HG02759 (cell line): ENCODE measurements around the gene CRAMP1.
A peak's percentile ranks its signal among the peaks of the same experiment; 100 is the strongest.
"Not testable (repeated sequence)": the region's sequence is repeated elsewhere in the genome, so short reads cannot be mapped to it uniquely, and the experiment has no call there.

ENCODE experiments used
- ATAC-seq: cut with Tn5 transposase; IDR thresholded peaks from one replicate; pipeline ENCODE4 v1.9.1; 2021; ENCODE audit warnings: mild to moderate bottlenecking, moderate library complexity; ENCODE audit not compliant: unreplicated experiment

CRAMP1 gene

DNA sequence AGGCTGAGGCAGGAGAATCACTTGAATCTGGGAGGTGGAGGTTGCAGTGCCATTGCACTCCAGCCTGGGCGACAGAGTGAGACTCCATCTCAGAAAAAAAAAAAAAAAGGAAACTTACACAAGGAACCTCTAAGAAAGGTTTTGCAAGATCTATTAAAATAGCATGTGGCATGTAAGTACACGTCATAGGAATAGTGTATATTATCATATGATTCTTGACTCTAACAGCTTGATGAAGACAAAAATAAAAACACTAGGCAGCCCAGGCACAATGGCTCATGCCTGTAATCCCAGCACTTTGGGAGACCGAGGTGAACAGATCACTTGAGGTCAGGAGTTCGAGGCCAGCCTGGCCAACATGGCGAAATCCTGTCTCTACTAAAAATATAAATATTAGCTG is 16.6 kb upstream of the CRAMP1 start:
- not testable (repeated sequence) for ATAC-seq

DNA sequence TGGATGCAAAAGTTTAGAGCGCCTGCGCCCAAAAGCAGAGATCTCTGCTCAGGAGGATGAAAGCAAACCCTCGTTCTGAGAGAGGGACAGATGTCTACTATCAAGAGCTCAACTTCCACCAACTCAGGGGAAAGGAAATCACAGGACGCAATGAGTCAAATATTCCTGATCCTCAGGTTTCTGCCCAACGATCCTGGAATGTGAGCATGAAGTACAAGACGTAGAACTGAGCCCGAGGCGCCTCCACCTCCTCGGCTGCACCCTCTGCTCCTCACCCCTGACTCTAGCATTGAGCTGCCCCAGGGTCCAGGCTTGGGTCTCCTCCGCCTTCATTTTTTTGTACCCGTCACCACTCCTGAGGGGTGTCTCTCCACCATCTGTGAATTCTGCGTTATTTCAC is 15.6 kb upstream of the CRAMP1 start:
- ATAC-seq = no peak

DNA sequence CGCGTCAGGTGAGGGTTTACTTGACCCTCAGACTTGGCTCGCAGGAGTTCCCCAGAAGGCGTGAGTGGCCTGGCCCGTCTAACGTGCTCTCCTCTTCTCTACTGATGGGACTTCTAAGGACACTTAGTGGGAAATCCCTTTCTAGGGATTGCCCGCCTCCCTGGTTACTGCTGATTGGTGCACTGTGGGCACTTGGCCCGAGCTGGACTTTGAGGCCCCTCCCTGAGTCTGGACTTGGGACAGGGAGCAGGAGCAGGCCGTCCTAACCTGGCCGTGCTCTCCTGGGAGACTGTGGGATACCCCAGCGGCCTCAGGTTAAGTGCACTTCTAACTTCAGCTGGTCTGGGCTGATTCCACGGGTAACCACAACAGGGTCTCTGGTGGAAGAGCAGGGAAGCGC is 15.0 kb upstream of the CRAMP1 start:
- no peak for ATAC-seq

DNA sequence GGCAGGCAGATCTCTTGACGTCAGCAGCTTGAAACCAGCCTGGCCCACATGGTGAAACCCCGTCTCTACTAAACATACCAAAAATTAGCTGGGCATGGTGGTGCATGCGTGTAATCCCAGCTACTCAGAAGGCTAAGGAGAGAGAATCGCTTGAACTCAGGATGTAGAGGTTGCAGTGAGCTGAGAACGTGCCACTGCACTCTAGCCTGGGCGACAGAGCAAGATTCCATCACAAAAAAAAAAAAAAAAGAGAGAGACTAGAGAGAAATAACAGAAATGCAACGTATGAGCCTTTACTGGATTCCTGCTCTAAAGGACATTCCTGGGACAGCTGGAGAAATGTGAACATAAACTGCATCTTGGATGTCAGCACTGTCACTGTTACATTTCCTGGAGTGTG is 11.1 kb upstream of the CRAMP1 start:
- no peak for ATAC-seq

DNA sequence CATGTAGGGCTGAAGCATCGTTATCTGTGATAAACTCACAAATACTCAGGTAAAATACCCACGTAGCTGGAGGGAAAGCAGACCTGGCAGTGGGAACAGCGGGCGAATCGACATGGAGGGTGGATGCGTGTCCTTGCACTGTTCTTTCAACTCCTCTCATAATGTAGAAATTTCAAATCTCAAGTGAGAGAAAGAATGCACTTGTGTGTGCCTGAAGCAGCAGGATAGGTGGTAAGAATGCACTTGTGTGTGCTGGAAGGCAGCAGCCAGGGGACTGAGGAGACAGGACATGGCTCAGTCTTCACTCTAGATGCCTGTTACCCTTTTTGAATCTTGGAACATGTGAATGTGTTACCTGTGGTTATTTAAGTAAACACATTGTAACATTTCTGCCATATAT is 10.7 kb upstream of the CRAMP1 start:
- ATAC-seq = no peak

DNA sequence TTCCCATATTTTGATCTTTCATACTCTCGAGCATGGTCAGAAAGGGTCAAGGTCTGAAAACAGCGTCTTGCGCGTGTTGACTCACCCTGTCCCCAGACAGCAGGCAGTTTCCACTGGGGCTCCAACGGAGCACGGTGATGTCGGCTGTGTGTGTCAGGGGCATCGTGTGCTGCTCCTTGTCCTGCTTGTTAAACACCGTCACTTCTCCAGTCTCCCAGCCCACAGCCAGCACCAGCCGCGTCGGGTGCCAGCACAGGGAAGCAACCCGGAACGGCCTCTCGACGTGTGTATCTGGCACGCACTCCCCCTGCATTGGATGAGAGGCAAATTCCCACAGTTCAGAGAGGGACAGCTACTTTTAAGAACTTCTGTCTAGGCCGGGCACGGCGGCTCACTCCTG is 9.9 kb upstream of the CRAMP1 start:
- no peak for ATAC-seq

DNA sequence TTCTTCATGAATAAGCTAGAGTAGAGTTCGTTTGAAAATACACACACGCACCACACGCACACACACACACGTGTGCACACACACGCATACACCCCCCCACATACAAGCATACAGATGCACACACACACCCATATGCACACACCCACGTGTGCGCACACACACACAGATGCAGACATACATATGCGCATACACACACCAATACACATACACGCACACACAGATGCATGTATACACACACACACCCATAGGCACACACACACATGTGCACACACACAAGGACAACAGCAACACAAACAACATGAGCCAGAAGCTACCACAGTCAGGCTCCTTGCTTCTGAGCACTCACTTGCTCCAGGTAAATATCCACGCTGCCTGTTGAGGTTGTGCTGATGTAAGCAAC is 5.4 kb upstream of the CRAMP1 start:
- no peak for ATAC-seq

DNA sequence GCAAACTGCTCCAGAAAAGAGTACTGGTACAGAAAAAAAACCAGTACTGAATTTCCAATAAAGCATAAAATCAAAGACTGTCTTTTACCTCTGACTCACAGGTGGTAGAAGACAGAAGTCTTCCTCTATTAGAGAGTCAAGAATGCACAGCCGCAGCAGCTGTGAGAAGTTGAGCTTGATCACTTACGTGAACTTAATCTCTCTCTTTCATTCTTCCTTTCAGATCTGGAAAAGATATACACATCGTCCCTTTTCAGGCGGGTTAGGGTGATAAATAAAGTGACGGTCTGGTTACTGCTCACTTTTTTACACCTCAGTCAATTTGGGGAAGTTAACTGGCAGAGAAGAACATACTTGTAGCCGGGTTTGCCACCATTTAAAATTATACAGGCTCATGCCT is 4.2 kb upstream of the CRAMP1 start:
- no peak for ATAC-seq

DNA sequence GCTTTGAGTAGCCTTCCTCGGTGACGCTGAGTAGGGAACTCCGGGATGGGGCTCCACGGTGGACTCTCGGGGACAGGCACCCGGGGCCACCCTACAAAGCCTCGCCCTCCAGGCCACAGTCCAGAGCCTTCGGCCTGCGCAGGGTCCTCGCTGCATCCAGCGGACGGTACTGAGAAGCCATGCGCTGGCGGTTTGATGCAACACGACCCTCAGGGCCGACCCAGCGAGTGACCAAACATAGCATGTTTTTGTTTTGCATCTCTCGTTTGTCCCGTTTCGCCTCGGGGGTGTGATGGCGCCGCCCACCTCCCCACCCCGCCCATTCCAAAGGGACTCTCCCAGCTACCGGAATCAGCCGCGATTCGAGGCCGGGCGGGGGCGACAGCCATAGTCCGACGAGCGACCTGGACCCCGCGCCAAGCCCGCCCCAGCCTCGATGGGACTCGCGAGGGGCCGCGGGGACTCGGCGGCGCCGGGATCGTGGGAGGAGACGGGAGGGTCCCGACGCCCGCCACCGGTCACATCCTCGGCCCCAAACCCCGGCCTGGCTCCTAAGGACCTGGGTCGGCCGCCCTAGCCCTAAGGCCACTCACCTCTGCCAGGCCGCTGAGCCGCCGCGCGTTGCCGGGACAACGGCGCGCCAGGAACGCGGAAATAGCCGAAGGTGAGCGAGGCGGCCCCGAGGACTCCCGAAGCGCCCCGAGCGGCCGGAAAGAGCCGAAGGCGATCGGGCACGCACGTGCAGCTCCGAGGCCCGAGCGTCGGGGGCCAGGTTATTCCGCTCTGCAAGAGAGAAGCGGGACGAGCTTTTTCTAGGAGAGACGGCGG is 1.9 kb upstream of the CRAMP1 start:
- peak; percentile 41 for ATAC-seq

DNA sequence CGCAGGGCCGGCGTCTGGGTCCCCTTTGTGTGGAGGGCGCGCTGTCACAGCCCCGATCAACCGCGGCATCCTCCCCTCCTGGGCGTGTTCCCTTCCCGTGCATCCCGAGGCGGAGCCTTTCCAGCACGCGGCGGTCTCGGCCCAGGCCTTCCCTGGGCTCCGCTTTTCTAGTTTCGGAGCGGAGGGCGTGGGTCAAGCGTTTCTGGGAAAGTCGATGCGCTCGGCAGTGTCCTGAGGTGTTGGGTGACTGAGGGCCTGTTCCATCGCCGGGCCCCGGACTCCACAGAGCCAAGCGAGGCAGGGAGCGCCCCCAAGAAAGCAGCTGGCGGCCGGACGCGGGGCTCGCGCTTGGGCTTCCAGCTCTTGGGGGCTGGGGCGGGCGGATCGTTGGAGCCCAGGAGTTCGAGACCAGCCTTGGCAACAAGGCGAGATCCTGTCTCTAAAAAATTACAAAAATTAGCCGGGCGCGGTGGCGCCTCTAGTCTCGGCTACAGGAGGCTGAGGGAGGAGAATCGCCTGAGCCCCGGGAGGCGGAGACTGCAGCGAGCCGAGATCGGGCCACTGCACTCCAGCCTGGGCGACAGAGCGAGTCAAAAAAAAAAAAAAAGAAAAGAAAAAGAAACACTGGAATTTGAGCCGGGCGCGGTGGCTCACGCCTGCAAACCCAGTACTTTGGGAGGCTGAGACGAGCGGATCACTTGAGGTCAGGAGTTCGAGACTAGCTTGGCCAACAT is 1.1 kb upstream of the CRAMP1 start:
- no peak for ATAC-seq

DNA sequence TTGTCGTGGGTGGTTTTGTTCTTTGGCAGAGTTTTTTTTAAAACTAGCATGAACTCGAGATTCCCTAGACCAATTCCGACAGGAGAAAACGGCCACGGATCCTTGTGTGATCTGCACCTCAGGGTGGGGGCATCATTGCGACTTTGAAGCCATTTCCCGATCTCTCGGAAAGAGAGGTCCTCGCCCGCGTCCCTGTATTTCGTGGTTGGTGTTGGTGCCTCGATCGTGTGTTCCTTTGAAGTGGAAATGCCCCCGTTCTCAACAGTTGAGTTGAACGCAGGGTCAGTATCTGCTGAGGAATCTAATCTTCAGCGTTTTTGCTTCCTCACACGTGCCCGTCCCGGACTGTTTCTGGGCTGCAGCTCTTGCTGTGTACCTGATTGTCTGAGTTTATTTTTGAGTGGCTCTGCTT is 1.1 kb downstream of the CRAMP1 start:
- no peak for ATAC-seq

DNA sequence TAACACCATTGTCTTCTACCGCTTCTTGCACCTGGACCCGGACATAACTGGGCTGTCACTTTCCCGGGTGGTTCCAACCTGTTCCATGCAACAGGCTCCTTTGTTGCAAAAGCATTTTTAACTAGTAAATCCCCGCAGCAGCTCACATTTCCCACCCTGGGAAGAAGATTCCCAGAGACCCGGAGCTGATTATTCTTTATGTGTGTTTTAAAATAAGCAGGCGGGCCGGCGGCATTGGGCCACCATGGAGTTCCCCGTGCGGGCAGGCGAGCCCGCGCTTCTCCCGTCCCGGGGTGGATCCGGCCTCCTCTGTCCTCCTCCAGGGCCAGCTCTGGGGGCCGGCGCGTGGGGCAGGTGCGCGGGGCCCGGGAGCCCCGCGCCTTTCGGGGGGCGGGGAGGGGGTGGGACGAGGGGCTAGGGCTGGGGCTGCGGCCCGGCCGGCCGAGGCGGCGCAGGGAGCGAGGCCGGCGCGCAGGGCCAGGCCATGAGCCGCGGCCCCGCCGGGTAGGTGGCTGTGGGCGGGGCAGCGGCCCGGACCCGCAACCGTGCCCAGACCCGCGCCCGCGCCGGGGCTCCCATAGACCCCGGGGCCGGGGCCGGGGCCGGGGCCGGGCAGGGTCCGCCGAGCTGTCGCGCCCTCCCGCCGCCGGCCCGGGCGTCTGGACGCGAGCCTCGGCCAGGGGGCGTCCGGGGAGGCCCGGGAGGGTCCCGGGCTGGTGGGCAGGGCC is 1.7 kb downstream of the CRAMP1 start:
- ATAC-seq = no peak

DNA sequence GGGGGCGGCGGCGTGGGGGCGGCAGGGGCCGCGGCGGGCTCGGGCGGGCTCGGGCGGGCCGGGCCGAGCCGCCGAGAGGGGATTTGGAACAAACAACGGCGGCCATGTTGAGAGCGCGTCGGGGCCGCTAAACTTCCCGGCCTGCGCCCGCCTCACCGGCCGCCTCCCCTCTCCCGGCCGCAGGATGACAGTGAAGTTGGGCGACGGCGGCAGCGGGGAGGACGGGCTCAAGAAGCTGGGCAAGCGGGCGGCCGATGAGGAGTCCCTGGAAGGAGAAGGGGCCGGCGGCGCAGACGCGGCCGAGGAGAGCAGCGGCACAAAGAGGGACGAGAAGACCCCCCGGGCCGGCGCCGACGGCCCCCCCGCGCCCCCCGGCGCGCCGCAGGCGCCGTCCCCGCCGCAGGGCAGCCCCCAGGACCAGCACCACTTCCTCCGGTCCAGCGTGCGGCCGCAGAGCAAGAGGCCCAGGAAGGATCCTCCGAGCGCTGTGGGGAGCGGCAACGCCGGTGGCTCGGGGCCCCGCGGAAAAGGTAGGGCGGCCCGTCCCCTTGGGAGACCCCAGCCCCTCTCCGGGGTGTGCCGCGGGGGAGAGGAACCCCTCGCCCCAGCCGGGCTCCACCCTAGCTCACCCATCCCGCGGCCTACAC is 2.4 kb downstream of the CRAMP1 start:
- no peak for ATAC-seq

DNA sequence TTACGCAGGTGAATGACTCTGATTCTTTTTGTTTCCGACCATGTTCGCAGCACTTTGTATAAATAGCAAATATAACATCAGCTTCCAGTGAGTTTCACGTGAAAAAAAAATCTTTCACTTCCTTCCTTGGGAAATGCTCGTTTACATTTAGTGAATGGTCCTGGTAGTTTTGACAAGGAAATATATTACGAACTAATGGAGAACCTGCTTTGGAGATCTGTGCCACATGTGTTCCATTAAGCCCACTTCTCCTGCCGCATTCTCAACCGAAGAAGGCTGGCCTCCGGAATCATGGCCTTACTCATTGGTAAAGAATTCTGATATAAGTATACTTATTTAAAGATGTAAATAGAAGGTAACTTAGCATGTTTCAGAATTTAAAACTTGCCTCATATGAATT is 3.6 kb downstream of the CRAMP1 start:
- no peak for ATAC-seq

DNA sequence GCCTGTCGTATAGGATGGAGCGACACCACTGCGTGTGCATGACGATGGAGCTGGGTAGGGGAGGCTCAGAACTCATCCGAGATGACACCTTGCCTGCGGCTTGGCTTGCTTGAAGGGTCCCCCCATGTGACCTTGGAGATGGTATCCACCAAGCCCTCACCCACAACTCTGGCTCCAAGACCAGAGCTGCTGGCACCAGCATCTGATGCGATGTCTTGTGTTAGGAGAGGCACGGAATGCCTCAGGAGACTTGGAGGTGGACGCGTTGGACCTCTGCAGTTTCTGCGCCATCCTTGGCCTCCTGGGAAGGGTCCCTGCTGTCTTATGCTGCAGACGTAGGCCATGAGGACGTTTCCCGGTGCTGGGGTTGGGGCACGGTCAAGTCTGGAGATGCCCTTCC is 7.8 kb downstream of the CRAMP1 start:
- ATAC-seq = no peak

DNA sequence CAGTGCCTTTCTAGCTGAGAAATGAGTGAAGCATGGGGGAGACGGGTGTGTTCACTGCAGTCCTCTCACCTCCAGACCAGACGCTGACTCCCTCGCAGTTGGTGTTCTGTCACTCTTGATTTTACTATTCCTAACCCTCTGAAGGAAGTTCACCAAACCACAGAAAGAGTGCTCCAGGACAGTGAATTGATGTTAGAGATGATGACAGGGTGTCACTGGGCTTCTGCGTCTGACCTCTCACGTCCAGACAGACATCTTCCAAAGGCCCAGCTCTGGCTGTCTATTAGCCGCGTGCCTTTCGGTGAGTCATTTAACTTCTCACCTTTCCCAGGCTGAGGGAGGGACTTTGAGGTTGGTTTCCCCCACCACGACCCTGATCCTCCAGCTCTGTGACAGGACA is 8.2 kb downstream of the CRAMP1 start:
- ATAC-seq = no peak

DNA sequence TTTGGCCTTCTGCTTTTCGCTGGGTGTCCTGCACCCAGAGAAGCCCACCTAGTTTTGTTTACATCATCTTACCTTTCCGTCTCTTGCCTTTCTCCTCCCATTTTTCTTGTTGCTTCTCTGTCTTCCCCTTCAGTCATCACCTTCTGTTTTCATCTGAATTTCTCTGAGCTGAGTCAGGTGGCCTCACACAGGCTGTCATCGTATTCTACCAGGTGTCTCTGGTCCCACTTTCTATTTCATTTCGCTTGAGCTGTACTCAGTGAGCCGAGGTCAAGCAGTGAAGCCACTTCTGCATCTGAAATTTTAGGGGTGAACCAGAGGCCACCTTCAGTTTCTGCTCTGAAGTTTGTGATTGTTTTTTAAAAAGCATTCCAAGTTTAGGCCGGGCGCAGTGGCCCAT is 9.7 kb downstream of the CRAMP1 start:
- no peak for ATAC-seq

DNA sequence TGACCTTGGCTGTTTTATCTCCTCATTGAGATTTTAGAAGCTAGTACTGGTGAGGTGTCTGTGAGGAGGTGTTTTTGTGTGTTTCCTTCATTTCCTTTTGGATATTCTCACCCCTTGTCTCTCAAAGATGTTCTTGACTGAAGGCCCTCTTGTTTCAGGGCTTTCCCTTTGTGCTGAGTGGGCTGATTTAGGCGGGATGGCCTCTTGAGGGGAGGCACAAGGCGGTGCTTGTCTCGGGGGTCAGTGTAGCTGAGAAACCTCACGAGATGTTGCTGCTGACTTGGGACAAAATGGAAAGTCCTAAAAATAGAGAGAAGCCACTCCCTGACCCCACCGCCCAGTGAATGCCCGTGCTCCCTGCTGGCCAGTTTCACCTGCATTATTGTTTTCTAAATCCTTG is 14.2 kb downstream of the CRAMP1 start:
- no peak for ATAC-seq

DNA sequence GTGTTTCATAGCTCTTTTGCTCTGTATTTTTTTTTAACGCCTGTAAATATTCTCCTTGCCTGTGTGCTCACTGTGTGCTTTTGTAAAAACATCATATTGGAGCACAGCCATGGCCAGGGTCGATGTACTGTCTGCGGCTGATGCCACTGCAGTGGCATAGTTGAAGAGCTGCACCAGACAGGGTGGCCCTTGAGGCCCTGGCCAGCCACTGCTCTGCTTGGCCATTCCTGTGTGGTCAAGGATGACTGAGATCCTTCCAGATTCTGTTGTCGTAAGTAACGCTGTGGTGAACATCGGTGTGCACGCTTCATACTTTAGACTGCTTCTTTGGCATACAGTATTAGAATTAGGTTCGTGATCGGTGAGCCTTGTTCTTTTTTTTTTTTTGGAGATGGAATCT is 14.6 kb downstream of the CRAMP1 start:
- ATAC-seq = no peak

DNA sequence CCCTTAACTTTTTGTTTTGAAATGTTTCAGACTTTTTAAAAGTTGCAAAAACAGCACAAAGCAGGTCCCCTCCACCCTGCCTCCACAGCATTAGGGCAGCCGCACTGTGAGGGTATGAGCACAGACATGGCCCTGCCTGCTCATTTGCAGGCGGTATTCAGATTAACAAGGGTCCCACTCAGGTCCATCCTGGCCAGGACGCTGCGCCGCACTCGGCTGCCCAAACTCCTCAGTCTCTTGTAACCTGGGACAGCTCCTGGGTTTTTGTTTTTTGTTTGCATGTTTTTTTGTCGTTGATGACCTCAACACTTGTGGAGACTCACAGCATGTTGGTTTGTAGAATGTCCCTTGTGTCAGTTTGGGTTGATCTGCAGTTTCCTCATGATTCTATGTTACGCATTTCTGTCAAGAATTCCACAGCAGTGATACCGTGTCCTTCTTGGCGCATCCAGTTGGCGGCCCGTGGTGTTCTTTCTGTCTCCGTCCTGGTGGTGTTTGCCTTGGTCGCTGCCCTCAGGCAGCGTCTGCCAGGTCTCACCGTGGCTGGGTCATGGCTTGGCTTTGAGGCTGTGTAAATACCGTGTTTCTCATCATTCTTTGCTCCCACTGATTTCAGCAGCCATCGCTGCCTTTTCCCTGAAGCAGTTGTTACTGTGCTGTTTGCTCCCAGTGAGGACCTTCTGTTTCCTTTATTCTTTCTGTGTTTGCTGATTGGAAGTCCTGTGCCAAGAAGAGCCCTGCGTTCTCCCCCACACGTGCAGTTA is 18.5 kb downstream of the CRAMP1 start:
- no peak for ATAC-seq

DNA sequence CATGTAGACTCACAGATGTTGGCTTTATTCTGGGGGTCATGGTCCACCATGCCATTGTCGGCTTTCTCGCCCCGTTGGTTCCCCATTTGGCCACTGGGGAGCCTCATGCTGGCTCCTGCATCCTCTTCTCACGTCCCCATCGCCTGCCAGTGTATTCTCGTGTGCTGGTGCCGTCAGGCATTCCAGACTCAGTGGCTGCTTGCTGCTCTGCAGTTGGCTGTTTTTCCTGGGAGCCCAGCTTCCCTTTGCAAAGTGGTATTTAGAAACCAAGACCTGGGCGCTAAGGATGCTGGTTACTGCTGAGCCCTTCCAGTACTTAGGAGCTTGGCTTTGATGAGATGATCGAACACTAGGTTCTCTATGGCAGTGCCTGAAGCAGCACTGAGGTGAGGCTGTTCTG is 19.1 kb downstream of the CRAMP1 start:
- no peak for ATAC-seq
